DMS 273 (cell line): ENCODE results near the gene COPZ1.

Experiments
- DNase-seq: peaks from one replicate; lab custom pipeline; 2025; ENCODE audit not compliant: unreplicated experiment; lab: John Stamatoyannopoulos, UW

The COPZ1 gene

GRCh38 chr12:54376596-54376995 is 51.7 kb downstream of the COPZ1 start:
- no peak for DNase-seq

DNA sequence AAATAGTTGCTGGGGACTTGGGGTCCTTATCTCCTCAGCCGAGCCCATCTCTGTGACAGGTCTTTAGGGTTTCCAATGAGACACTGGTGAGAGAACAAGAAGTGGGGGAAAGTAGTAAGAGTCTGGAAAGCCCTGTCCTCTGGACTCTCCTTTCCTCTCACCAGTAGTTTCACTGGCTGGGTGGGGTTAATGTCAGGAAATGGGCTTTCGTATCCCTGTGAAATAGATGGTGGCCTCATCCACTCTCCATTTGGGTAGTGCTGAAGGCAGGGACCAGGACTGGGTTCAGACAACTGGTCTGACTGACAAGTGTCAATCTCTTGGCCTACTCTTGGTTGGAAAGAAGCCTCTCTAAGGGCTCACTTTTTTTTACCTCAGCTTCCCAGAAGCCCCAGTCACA is 52.1 kb downstream of the COPZ1 start:
- no peak for DNase-seq

DNA sequence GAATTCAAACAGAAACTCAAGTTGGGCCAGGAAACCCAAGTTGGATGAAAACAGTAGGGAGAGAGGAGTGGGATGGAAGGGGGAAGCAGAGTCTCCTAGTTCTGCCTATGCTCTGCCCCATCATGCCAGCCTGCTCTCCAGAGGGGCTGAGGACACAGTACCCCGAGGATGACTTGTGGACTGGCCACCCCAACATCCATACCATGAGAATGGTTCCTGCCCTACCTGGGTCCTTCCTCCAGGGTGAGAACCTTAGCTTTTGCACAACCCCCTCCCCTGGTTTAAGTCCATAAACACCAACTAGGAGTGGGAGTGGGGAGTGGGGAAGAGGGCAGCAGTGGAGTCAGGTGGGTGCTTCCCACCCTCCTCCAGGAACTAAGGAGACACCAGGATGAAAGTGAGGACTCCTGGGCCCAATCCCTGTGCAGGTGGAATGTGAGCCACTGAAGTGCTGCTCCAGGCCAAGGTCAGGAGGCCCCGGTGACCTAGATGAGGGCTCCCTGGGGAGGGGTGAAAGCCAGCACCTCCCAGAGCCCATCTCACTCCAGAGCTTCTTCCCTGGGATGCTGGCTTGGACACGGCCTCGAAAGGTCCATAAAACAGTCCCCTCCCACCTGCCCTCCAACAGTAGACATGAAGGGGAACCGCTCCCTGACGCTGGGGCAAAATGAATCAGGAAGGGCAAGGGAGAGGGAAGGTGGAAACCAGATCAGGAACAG is 53.0 kb downstream of the COPZ1 start:
- DNase-seq, result no peak

- peak; percentile 65 for DNase-seq
Observed at GRCh38 chr12:54378796-54379397, 54.0 kb downstream of the COPZ1 start.

DNA sequence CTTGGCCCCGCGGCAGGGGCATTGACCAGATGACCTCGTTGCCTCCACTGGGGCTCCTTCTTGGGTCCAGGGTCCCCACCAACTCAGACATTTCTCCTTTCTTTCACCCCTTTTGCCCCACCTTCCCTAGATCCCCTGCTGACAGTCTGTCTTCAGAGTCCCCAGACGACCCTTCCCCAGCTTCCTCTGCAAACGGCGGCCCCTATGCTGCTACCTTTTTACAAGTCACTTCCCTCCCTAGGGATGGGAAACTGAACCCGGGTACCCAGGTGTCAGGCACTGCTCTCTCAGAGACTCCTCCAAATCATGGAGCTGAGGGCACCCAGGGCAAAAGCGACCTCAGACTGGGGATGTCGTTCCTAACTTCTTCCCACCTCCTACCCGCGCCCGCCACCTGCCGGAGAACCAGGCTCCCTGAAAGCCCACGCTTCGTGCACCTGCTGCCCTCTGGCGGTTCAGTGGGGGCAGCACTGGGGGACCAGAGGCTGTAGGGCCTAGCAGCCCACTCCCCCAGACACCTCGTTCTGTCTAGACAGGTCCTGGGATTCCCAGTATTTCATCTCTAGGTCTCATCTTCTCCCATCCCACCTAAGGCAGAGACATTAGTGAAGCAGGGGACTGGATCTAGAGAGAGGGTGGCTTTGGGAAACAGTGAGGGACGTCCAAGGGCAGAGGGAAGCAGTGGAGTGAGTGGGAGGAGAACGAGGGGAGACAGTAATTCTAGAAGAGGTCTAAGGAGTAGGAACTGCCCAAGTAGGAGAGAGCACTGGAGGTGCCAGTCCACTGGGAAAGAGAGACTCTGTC is 54.7 kb downstream of the COPZ1 start:
- DNase-seq, result peak; percentile 94

DNA sequence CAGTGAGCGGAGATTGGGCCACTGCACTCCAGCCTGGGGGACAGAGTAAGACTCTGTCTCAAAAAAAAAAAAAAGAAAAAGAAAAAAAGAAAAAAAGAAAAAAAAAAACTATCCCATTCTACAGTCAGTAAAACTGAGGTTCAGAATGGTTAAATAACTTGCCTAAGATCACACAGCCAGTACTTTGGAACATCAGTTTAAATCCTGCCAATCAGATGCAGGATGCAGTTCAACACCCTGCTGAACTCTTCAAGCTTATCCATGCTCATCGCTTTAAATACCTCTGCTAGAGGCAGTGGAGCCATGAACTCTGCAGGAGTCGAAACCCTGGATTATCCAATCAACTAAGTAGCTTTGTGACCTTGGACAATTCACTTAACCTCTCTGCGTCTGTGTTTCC is 56.2 kb downstream of the COPZ1 start:
- DNase-seq, result no peak

DNA sequence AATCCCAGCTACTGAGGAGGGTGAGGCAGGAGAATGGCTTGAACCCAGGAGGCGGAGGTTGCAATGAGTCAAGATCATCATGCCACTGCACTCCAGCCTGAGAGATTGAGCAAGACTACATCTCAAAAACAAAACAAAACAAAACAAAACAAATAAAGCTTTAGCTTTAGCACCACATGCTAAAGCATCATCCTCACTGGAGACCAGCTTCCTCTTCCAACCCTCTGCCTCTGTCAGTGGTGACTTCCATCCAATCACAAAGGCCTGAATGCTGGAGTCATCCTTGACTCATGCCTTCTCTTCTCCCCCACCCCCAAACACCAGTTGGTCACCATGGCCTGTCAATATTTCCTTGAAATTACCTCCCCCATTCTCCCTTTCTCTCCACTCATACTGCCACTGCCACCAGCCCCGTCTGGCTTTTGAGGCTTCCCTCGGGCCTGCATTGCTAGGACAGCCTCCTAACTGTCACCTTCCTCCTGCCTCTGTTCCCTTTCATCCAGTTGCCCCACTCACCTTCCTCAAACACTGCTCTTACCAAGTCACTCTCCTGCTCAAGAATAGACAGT is 58.2 kb downstream of the COPZ1 start:
- DNase-seq, result no peak

DNA sequence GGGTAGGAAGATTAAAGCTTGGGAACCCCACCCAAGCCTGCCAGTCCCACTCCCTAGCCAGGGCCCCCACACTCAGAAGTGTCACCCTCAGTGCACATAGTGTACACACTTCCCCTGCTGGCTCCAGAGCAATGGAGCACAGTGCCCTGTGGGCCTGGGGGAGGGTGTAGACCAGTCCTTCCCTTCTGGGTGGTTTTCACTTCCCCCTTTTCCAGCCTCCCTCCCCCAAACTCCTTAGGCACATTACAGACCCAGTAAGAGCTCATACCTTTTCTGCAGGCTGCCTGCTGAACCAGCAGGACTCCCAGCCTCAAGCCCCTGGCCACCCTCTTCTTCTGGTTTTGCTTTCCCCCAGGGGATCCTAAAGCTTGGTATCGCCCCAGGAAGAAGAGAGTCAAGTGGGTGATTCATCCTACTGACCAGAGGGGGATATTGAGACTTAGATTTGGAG is 59.7 kb downstream of the COPZ1 start, which contains the start of gene ZNF385A:
TSS of gene ZNF385A (minus strand) at position 143 of the 451 bp plus-strand sequence. CDS start 219 bp downstream, outside the sequence.
- DNase-seq, result no peak

GRCh38 chr12:54385251-54385914 is 60.5 kb downstream of the COPZ1 start:
- DNase-seq, result no peak

GRCh38 chr12:54386403-54387113 is 61.6 kb downstream of the COPZ1 start:
- DNase-seq, result no peak

DNA sequence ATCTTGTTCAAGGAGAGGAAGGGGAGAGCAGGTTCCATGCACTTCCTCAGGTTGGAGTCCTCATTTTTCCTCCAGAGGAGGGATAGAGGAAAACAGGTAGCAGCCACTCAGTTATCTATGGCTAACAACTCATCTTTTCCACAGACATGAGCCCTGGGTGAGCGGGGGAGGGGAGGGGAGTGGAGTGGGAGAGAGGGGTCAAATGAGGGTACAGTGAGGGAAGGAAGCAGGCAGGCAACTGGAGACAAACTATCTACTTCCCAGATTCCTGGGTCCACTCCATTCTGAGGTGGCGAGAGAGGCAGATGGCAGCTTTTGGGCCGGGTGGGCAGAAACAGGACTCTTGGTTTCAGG is 62.2 kb downstream of the COPZ1 start:
- no peak for DNase-seq

- DNase-seq, result no peak
Observed at GRCh38 chr12:54388237-54389133, 63.6 kb downstream of the COPZ1 start.

DNA sequence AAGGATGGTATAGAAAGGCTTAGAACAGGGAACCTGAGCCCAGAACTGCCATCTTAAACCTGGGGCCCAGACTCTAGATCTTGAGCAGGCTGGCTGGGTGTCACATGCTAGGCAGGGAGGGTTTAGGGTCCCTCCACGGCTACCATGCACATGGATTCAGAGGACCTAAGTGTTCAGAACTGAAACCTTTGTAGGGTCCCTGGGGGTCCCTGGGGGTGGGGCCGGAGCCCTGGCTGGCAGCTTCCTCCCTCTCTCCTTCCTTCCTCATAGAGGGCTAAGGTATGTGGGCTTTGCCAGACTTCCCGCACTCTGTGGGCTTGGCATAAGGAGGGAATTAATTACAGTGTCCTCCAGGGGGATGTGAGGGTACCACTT is 64.2 kb downstream of the COPZ1 start:
- DNase-seq, result no peak

- DNase-seq, result no peak
Observed at GRCh38 chr12:54389607-54390175, 64.8 kb downstream of the COPZ1 start.

- DNase-seq, result peak; percentile 34
Observed at GRCh38 chr12:54390176-54390667, 65.3 kb downstream of the COPZ1 start.

DNA sequence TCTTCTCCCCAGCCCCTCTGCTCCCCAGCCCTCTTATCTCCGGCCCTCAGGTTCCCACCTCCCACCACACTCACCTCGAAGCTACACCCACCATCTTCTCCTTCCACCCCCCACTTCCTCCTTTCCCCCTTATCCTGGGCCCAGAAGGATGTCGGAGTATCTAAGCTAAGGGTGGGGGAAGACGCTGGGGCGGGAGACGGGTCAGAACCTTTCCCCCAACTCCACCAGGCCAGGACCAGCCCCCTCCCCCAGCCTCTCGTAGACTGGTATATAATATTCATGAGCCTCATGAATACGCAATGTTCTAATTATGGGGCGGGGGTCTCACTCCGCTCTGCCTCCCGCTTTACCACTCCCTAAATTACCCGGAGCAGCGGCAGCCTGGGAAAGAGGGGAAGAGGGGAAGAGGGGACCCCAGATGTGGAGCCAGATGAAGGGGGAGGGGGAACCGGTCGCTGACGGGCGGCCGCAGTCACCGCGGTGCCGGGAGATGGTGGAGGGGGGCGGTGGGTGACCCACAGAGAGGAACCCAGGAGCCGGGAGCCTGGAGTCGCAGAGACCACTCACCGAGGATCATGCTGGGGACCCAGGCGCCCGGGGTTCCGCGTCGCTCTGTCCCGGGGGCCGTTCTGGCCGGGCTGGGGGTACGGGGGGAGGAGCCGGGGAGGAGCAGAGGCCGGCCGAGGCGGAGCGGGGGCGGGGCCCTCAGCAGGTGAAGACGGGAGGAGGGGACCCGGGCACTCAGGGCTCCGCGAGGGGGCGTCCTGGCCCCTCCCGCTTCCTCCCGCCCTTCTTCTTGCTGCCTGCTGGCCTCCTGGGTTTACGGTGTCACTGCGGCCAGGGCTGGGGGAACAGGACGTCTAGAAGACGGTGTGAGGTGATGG is 66.0 kb downstream of the COPZ1 start:
- peak; percentile 80 for DNase-seq

GRCh38 chr12:54392485-54393206 is 67.7 kb downstream of the COPZ1 start:
- DNase-seq, result peak; percentile 20
